ENCODE measurements around the gene ICAM1. TPM values are rescaled to one million over a fixed set of nuclear protein-coding genes. Genes with fewer than 3 reads are reported as not detected.

The ICAM1 gene
- total RNA-seq, 6 experiments from 2014 or later, result 4.6 to 186 (median 38.5) TPM

GRCh38 chr19:10252707-10253106, 18.2 kb upstream of the ICAM1 start:
- TF ChIP-seq, protein P1, sequence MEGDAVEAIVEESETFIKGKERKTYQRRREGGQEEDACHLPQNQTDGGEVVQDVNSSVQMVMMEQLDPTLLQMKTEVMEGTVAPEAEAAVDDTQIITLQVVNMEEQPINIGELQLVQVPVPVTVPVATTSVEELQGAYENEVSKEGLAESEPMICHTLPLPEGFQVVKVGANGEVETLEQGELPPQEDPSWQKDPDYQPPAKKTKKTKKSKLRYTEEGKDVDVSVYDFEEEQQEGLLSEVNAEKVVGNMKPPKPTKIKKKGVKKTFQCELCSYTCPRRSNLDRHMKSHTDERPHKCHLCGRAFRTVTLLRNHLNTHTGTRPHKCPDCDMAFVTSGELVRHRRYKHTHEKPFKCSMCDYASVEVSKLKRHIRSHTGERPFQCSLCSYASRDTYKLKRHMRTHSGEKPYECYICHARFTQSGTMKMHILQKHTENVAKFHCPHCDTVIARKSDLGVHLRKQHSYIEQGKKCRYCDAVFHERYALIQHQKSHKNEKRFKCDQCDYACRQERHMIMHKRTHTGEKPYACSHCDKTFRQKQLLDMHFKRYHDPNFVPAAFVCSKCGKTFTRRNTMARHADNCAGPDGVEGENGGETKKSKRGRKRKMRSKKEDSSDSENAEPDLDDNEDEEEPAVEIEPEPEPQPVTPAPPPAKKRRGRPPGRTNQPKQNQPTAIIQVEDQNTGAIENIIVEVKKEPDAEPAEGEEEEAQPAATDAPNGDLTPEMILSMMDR (IDR thresholded peaks at IDR 0.05), result no peak
- TF ChIP-seq POLR2A (IDR thresholded peaks at IDR 0.05), result no peak
- Histone ChIP-seq H3K27me3 (no peaks in the 10 kb centered on the region), H3K27ac (peak overlapping the region in 2 of 3 donors; percentile 31 to 90), H3K9me3 (no peaks in the 10 kb centered on the region), H3K4me1 (no peaks in the 10 kb centered on the region), H3K4me3 (peak overlapping the region; percentile 84 to 99 (median 96)), H3K36me3 (peaks cover 0 to 22% (median 12%) of the 10 kb centered on the region in 4 donors)
- WGBS (ENCODE audit: insufficient coverage, low coverage, low lambda C conversion rate, missing lambda C conversion rate), result 20% methylated on average over 8 of the region's 8 CpGs
- intact Hi-C loops (cut with DNase I), result loop anchor here in 1 of 2 donors (10.0 kb wide), 1 partner anchor 68 kb away; no protein-coding TSS in a partner anchor
- DNase-seq (no peak), ATAC-seq (no peak)

- peaks cover 0 to 33% (median 16%) of the 10 kb centered on the region in 4 donors for H3K36me3 ChIP-seq
- ATAC-seq, result no peak
- intact Hi-C loops (cut with DNase I), result loop anchor here in 1 of 2 donors (10.0 kb wide), 1 partner anchor 69 kb away; no protein-coding TSS in a partner anchor
- no CpG with 5 or more reads among the region's 3 CpGs for WGBS (ENCODE audit: insufficient coverage, low coverage, low lambda C conversion rate, missing lambda C conversion rate)
- no peaks in the 10 kb centered on the region for H3K27me3 ChIP-seq
- H3K4me3 ChIP-seq, result no peak overlapping the region
- DNase-seq, result no peak
- H3K27ac ChIP-seq, result no peak overlapping the region
- no peaks in the 10 kb centered on the region for H3K9me3 ChIP-seq
- H3K4me1 ChIP-seq, result no peaks in the 10 kb centered on the region
- TF ChIP-seq POLR2A (IDR thresholded peaks at IDR 0.05), result no peak
- TF ChIP-seq, protein P1 (IDR thresholded peaks at IDR 0.05), result no peak
These were observed 16.7 kb upstream of the ICAM1 start for GRCh38 chr19:10254244-10254643.

DNA sequence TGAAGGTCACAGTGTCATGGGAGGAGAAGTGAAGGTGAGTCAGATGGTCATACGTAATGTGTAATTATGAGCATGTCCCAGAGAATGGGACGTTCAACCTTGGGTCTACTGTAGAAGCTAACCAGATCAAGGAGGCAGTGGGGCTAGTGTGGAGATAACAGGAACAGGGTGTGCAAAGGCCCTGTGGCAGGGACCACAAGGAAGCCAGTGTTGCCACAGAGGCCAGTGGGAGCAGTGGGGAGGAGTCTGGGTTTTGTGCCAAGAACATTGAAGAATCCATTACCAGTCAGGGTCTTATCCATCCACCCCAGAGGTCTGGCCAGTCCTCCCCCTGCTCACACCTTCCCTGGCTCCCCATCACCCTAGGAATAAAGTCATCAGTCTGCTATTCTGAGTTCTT, 15.6 kb upstream of the ICAM1 start:
- H3K36me3 ChIP-seq, result peaks cover 0 to 33% (median 16%) of the 10 kb centered on the region in 4 donors
- ATAC-seq (no peak), DNase-seq (no peak)
- H3K9me3 ChIP-seq, result no peaks in the 10 kb centered on the region
- H3K4me1 ChIP-seq, result peaks cover 0 to 4% (median 0%) of the 10 kb centered on the region in 4 donors
- H3K27ac ChIP-seq, result no peak overlapping the region
- no peak for TF ChIP-seq POLR2A (IDR thresholded peaks at IDR 0.05)
- TF ChIP-seq, protein P1 (IDR thresholded peaks at IDR 0.05), result no peak
- H3K4me3 ChIP-seq, result no peak overlapping the region
- intact Hi-C loops (cut with DNase I), result loop anchor here (5.0 to 10.0 kb wide), 2 partner anchors 71 to 137 kb away; no protein-coding TSS in a partner anchor
- H3K27me3 ChIP-seq, result no peaks in the 10 kb centered on the region
- WGBS (ENCODE audit: insufficient coverage, low coverage, low lambda C conversion rate, missing lambda C conversion rate), result 90% methylated on average over 2 of the region's 2 CpGs

GRCh38 chr19:10256551-10256950, 14.4 kb upstream of the ICAM1 start:
- WGBS (ENCODE audit: insufficient coverage, low coverage, low lambda C conversion rate, missing lambda C conversion rate), result 85% methylated on average over 14 of the region's 18 CpGs
- Histone ChIP-seq H3K27ac (no peak overlapping the region), H3K9me3 (no peaks in the 10 kb centered on the region), H3K36me3 (peaks cover 0 to 33% (median 16%) of the 10 kb centered on the region in 4 donors), H3K4me3 (no peak overlapping the region), H3K27me3 (no peaks in the 10 kb centered on the region), H3K4me1 (peaks cover 0 to 11% (median 2%) of the 10 kb centered on the region in 4 donors)
- intact Hi-C loops (cut with DNase I), result loop anchor here (5.0 to 10.0 kb wide), 2 partner anchors 72 to 136 kb away; no protein-coding TSS in a partner anchor
- TF ChIP-seq, protein P1 (IDR thresholded peaks at IDR 0.05), result no peak
- TF ChIP-seq POLR2A (IDR thresholded peaks at IDR 0.05), result no peak
- DNase-seq, result no peak
- no peak for ATAC-seq

Data from right lobe of liver (tissue), 6 donors.